K562 (cell line): ENCODE measurements around the gene SCYL1. TPM values are rescaled to one million over a fixed set of nuclear protein-coding genes. Genes with fewer than 3 reads are reported as not detected.

Experiments
- ATAC-seq: fragments of 200-7000 bp; cut with Tn5 transposase; 3 replicates; pipeline ENCODE4 v1.9.1; 2020; ENCODE audit warnings: moderate library complexity
- BruUV-seq: library from RNA; stranded (reverse); fragments of 400-500 nt; replicated peaks from 2 replicates; lab custom pipeline; 2021; lab: Mats Ljungman, UMichigan
- CTCF ChIA-PET: fragments of 300-600 bp; formaldehyde crosslinking; extraction: SDS; loops from one replicate; lab custom pipeline; 2021; ENCODE audit warnings: low intra/inter-chr PET ratio; lab: Yijun Ruan, JAX
- POLR2A ChIA-PET: fragments of 300-600, 350-650 bp; sonication (Branson Sonifier 250); formaldehyde crosslinking; extraction: SDS; loops from one replicate; lab custom pipeline; 2021; ENCODE audit warnings: antibody characterized with exemption, inconsistent platforms; lab: Yijun Ruan, JAX
- DNase-seq, 4 experiments: peaks; one replicate each; pipeline versions ENCODE4 v3.0.0 to v3.0.0-alpha.2; 2011 to 2018; ENCODE audit warnings: low spot score in 3 of 4, mixed read lengths in 3 of 4; ENCODE audit errors: extremely low read depth in 1 of 4
- FAIRE-seq: peaks from 2 replicates; lab custom pipeline; 2011; peaks lifted over from hg19 to GRCh38; lab: Jason Lieb, UNC
- H2AFZ ChIP-seq: 2 replicates; pipeline ENCODE4 v1.6.0; 2011; ENCODE audit warnings: low read depth, low read length, control low read depth, inconsistent platforms
- H3K27ac ChIP-seq: fragments of 200-600 bp; 3 replicates; pipeline ENCODE4 v1.8.0; 2011; ENCODE audit warnings: low read depth, mild to moderate bottlenecking, control low read depth, inconsistent platforms, low read length, moderate library complexity, mixed read lengths; ENCODE audit errors: extremely low read depth
- H3K27me3 ChIP-seq, 2 experiments: fragments of 300-600 bp in 1 of 2; 2 replicates in 1 of 2; 3 replicates in 1 of 2; pipeline versions ENCODE4 v1.6.0 to v1.8.0; 2011; ENCODE audit warnings: inconsistent platforms in 2 of 2, low read length in 2 of 2, mild to moderate bottlenecking in 1 of 2, mixed read lengths in 1 of 2, moderate library complexity in 1 of 2; ENCODE audit not compliant: control insufficient read depth in 2 of 2, insufficient read depth in 2 of 2
- H3K36me3 ChIP-seq: fragments of 300-600 bp; 3 replicates; pipeline ENCODE4 v1.8.0; 2011; ENCODE audit warnings: mild to moderate bottlenecking, low read length, inconsistent platforms; ENCODE audit not compliant: control insufficient read depth, insufficient read depth
- H3K4me1 ChIP-seq, 2 experiments: fragments of 200-600 bp in 1 of 2; replicated peaks in 1 of 2; 2 replicates in 1 of 2; 3 replicates in 1 of 2; pipeline versions ENCODE4 v1.5.1 to v1.8.0; 2011; ENCODE audit warnings: inconsistent platforms in 2 of 2, low read length in 2 of 2, mild to moderate bottlenecking in 1 of 2, mixed read lengths in 1 of 2, moderate library complexity in 1 of 2; ENCODE audit not compliant: control insufficient read depth in 2 of 2, insufficient read depth in 2 of 2
- H3K4me2 ChIP-seq: 2 replicates; pipeline ENCODE4 v1.6.1; 2011; ENCODE audit warnings: low read length, control low read depth, inconsistent platforms, mixed read lengths; ENCODE audit not compliant: insufficient read depth
- H3K4me3 ChIP-seq: fragments of 200-600 bp; sonication (generic), shearing (Covaris generic); 2 replicates; pipeline ENCODE4 v1.5.1; 2016; ENCODE audit warnings: control low read depth, inconsistent platforms
- H3K79me2 ChIP-seq: fragments of 200-600 bp; 3 replicates; pipeline ENCODE4 v1.8.0; 2011; ENCODE audit warnings: low read length, inconsistent platforms; ENCODE audit not compliant: control insufficient read depth, insufficient read depth
- H3K9ac ChIP-seq, 2 experiments: 2 replicates each; pipeline versions ENCODE4 v1.6.0 to v1.6.1; 2011; ENCODE audit warnings: low read depth in 2 of 2, low read length in 2 of 2, control low read depth in 1 of 2, inconsistent platforms in 1 of 2, mild to moderate bottlenecking in 1 of 2, mixed read lengths in 1 of 2; ENCODE audit not compliant: insufficient read depth in 1 of 2
- H3K9me1 ChIP-seq: one replicate; pipeline ENCODE4 v1.6.0; 2011; ENCODE audit warnings: inconsistent platforms, mild to moderate bottlenecking, low read length, moderate library complexity; ENCODE audit not compliant: control insufficient read depth, insufficient read depth
- H3K9me3 ChIP-seq: replicated peaks from 2 replicates; pipeline ENCODE4 v1.5.1; 2011; ENCODE audit warnings: low read depth, low read length, inconsistent platforms; ENCODE audit not compliant: control insufficient read depth, insufficient read depth
- H4K20me1 ChIP-seq: replicated peaks from 2 replicates; pipeline ENCODE4 v1.6.1; 2011; ENCODE audit warnings: low read length, inconsistent platforms, mixed read lengths; ENCODE audit not compliant: control insufficient read depth, insufficient read depth
- AFF1 ChIP-seq, 2 experiments: fragments of 450-650 bp; IDR thresholded peaks; 2 replicates each; pipeline ENCODE4 v1.6.1; 2018; ENCODE audit warnings: mild to moderate bottlenecking in 2 of 2, low read depth in 1 of 2; ENCODE audit not compliant: partially characterized antibody in 2 of 2
- ARID2 ChIP-seq: fragments of 450-650 bp; IDR thresholded peaks from 2 replicates; pipeline ENCODE4 v1.6.1; 2017; ENCODE audit warnings: antibody characterized with exemption, mild to moderate bottlenecking
- CBX2 ChIP-seq: fragments of 200-600 bp; sonication (generic); IDR thresholded peaks from one replicate; pipeline ENCODE4 v1.6.1; 2012; ENCODE audit warnings: mild to moderate bottlenecking, low read length, inconsistent platforms; ENCODE audit not compliant: insufficient read depth, poor library complexity, severe bottlenecking
- CEBPZ ChIP-seq: fragments of 150-350 bp; IDR thresholded peaks from 2 replicates; pipeline ENCODE4 v1.6.1; 2014; ENCODE audit warnings: low read depth, mild to moderate bottlenecking, low read length, borderline replicate concordance
- DMBX1 ChIP-seq: fragments of 250-450 bp; sonication (Bioruptor Pico); IDR thresholded peaks from 2 replicates; pipeline ENCODE4 v1.8.0; 2022; ENCODE audit warnings: inconsistent platforms, mild to moderate bottlenecking, moderate library complexity, borderline replicate concordance
- FOXK1 ChIP-seq: sonication (generic); formaldehyde crosslinking; IDR thresholded peaks from 2 replicates; pipeline ENCODE4 v1.8.0; 2022; ENCODE audit warnings: missing genetic modification reagents, mild to moderate bottlenecking, borderline replicate concordance
- MAZ ChIP-seq, 2 experiments: fragments of 450-650 bp in 1 of 2; sonication (generic) in 1 of 2; formaldehyde crosslinking; IDR thresholded peaks in 1 of 2; conservative IDR thresholded peaks in 1 of 2; 2 replicates each; pipeline versions ENCODE4 v1.4.0 to v1.5.0; 2020; ENCODE audit warnings: mild to moderate bottlenecking in 1 of 2, missing genetic modification reagents in 1 of 2
- NCOA2 ChIP-seq, 2 experiments: fragments of 450-650 bp; IDR thresholded peaks; 2 replicates each; pipeline ENCODE4 v1.6.1; 2018; ENCODE audit warnings: mild to moderate bottlenecking in 2 of 2, moderate library complexity in 1 of 2; ENCODE audit not compliant: partially characterized antibody in 2 of 2
- NFATC3 ChIP-seq: fragments of 450-650 bp; IDR thresholded peaks from 2 replicates; pipeline ENCODE4 v1.6.1; 2017; ENCODE audit warnings: mild to moderate bottlenecking
- NFIC ChIP-seq: fragments of 450-650 bp; IDR thresholded peaks from 2 replicates; pipeline ENCODE4 v1.6.1; 2017; ENCODE audit warnings: mild to moderate bottlenecking, inconsistent platforms
- PML ChIP-seq: IDR thresholded peaks from 2 replicates; pipeline ENCODE4 v1.6.1; 2012; ENCODE audit warnings: low read length, inconsistent platforms
- TRIM28 ChIP-seq: fragments of 450-650 bp; IDR thresholded peaks from 2 replicates; pipeline ENCODE4 v1.6.1; 2017
- ZBTB43 ChIP-seq: sonication (generic); formaldehyde crosslinking; IDR thresholded peaks from 2 replicates; pipeline ENCODE4 v1.8.0; 2023; ENCODE audit warnings: mild to moderate bottlenecking, missing genetic modification reagents
- ZNF174 ChIP-seq: fragments of 250-450 bp; sonication (Bioruptor Pico); IDR thresholded peaks from 2 replicates; pipeline ENCODE4 v1.4.0; 2020; ENCODE audit warnings: mild to moderate bottlenecking
- ZNF584 ChIP-seq: fragments of 200-800 bp; sonication (Bioruptor generic); IDR thresholded peaks from 2 replicates; pipeline ENCODE4 v1.6.1; 2016; ENCODE audit warnings: low read depth, mild to moderate bottlenecking, missing genetic modification characterization, missing compliant biosample characterization
- in situ Hi-C: fragments of 300-500 bp; cut with MboI; formaldehyde crosslinking; loops from 4 replicates; pipeline ENCODE4 v1.15.0; 2018; ENCODE audit warnings: inconsistent platforms, mixed read lengths
- intact Hi-C: fragments of 100-400 bp; cut with micrococcal nuclease; formaldehyde crosslinking; loops from 2 replicates; pipeline ENCODE4 v1.14.2; 2022
- polyA plus RNA-seq, 8 experiments: library from polyadenylated mRNA; depleted of rRNA in 4 of 8; stranded (reverse) in 5 of 8; unstranded in 3 of 8; fragments of >200 nt; fragmentation: Nextera tagmentation in 2 of 8; fragmentation: Illumina TruSeq in 1 of 8; extraction: Ambion mirVana in 2 of 8; extraction: Trizol in 1 of 8; gene quantifications; 2 replicates each; pipeline versions ENCODE4 v1.2.1 to v1.2.3, GENCODE V29; 2011 to 2014; ENCODE audit warnings: inconsistent platforms in 1 of 8, missing spikeins in 1 of 8
- total RNA-seq, 7 experiments: library from RNA; depleted of rRNA in 6 of 7; stranded (reverse); fragments of >200 nt in 6 of 7; fragmentation: Illumina TruSeq in 2 of 7; extraction: Trizol in 2 of 7; gene quantifications; 2 replicates each; pipeline versions ENCODE4 v1.2.1 to v1.2.3, GENCODE V29; 2011 to 2021; ENCODE audit warnings: low replicate concordance in 1 of 7

The SCYL1 gene
- total and polyA plus RNA-seq, 9 of the 15 experiments (the other 6 are each of a cell fraction or from before 2014, with no cell fraction given) = 1.9 to 145 (median 57.6) TPM

- Histone ChIP-seq H4K20me1 (peaks cover 70% of the 10 kb centered on the region), H3K9me3 (no peaks in the 10 kb centered on the region), H3K36me3 (peaks cover 75% of the 10 kb centered on the region), H3K4me2 (peak overlapping the region; percentile 94), H3K4me1 (peaks cover 2 to 5% of the 10 kb centered on the region in 2 experiments; a peak in 2 of 5 replicates), H3K4me3 (peak overlapping the region; percentile 84), H2AFZ (no peak overlapping the region), H3K9me1 (peaks cover 5% of the 10 kb centered on the region), H3K27me3 (no peaks in the 10 kb centered on the region), H3K79me2 (peaks cover 96% of the 10 kb centered on the region), H3K27ac (peak overlapping the region; percentile 99), H3K9ac (peak overlapping the region in 1 of 2 experiments; percentile 100; a peak in 3 of 4 replicates)
- ChIA-PET CTCF (no interaction called here), POLR2A (interaction anchor here (0.6 to 27.6 kb wide), 41 partner anchors 7 to 1311 kb away, joined by 3 to 2118 read pairs (median 5); partner anchors contain the start of genes DPF2, FRMD8, NEAT1 and PCNX3)
- FAIRE-seq = no peak
- intact Hi-C loops = no loop called here
- DNase-seq = no peak
- in situ Hi-C loops = no loop called here
- no peak for ATAC-seq
- no TSS peak for BruUV-seq
- TF ChIP-seq MAZ (CRISPR knock-in tag; conservative IDR thresholded peaks at IDR 0.05 in 1 of 2, IDR thresholded peaks at IDR 0.05 in 1 of 2) (no peak), NFATC3 (no peak), CBX2 (no peak), ARID2 (no peak), ZBTB43 (CRISPR knock-in tag) (no peak), CEBPZ (no peak), DMBX1 (no peak), NCOA2 (IDR thresholded peaks at IDR 0.05; ENCODE audit: partially characterized antibody in 2 of 2) (no peak), PML (peak; percentile 4; the same call in 1 of the 2 replicates), AFF1 (IDR thresholded peaks at IDR 0.05; ENCODE audit: low read depth in 1 of 2, partially characterized antibody in 2 of 2) (no peak), ZNF584 (CRISPR knock-in tag) (no peak), NFIC (no peak), FOXK1 (no peak), ZNF174 (no peak), TRIM28 (no peak)
These were observed 22.7 kb upstream of the SCYL1 start for GRCh38 chr11:65502274-65502554.
